Bronchial epithelial cell (primary cell): ENCODE results near the gene LAMA5. TPM values are rescaled to one million over a fixed set of nuclear protein-coding genes. Genes with fewer than 3 reads are reported as not detected.
A peak's percentile ranks its signal among the peaks of the same experiment; 100 is the strongest.

Experiments
- DNase-seq: peaks from one replicate; pipeline ENCODE4 v3.0.0-alpha.2; 2010; ENCODE audit warnings: low read depth
- FAIRE-seq: peaks from 2 replicates; lab custom pipeline; 2011; peaks lifted over from hg19 to GRCh38; lab: Jason Lieb, UNC
- H3K27me3 ChIP-seq: 2 replicates; pipeline ENCODE4 v1.5.1; 2011; ENCODE audit warnings: low read length; ENCODE audit not compliant: control insufficient read depth, insufficient read depth
- H3K36me3 ChIP-seq: 2 replicates; pipeline ENCODE4 v1.5.1; 2011; ENCODE audit warnings: low read length; ENCODE audit not compliant: control insufficient read depth, insufficient read depth
- H3K4me3 ChIP-seq: 2 replicates; pipeline ENCODE4 v1.5.1; 2011; ENCODE audit warnings: mild to moderate bottlenecking, low read depth, low read length, control low read depth
- CTCF ChIP-seq: IDR thresholded peaks from 2 replicates; pipeline ENCODE4 v1.5.1; 2011; ENCODE audit warnings: mild to moderate bottlenecking, moderate library complexity, low read length, control low read depth, inconsistent platforms; ENCODE audit not compliant: insufficient read depth, severe bottlenecking
- total RNA-seq: library from RNA; depleted of rRNA; stranded (reverse); fragments of >200 nt; gene quantifications from 2 replicates; pipeline ENCODE4 v1.2.1, GENCODE V29; 2014

LAMA5 gene
- total RNA-seq, 1 donor from 2014 or later = 61.6 TPM

GRCh38 chr20:62287759-62288534 lies 79.2 kb downstream of the LAMA5 start:
- Histone ChIP-seq H3K27me3 (no peaks in the 10 kb centered on the region), H3K4me3 (no peak overlapping the region), H3K36me3 (peaks cover 30% of the 10 kb centered on the region)
- no peak for FAIRE-seq
- no peak for TF ChIP-seq CTCF
- DNase-seq = peak; percentile 26

DNA sequence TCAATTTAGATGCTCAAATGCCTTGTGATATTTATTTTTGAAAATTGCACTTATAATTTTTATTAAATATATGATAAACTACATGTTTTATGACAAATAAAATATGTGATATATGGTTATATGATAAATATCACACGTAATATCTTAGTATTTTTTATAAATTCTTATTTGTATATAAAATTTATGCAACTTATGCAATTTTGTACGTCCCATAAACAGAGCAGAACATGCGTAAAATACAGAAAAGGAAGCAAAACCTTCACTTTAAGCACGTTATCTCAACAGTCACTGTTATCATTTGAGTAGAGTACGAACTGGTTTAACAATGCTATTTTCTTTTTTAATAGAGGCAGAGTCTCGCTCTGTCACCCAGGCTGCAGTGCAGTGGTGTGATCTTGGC lies 80.0 kb downstream of the LAMA5 start:
- H3K27me3 ChIP-seq = no peaks in the 10 kb centered on the region
- TF ChIP-seq CTCF = no peak
- H3K4me3 ChIP-seq = no peak overlapping the region
- no peak for DNase-seq
- FAIRE-seq = no peak
- peaks cover 32% of the 10 kb centered on the region for H3K36me3 ChIP-seq

DNA sequence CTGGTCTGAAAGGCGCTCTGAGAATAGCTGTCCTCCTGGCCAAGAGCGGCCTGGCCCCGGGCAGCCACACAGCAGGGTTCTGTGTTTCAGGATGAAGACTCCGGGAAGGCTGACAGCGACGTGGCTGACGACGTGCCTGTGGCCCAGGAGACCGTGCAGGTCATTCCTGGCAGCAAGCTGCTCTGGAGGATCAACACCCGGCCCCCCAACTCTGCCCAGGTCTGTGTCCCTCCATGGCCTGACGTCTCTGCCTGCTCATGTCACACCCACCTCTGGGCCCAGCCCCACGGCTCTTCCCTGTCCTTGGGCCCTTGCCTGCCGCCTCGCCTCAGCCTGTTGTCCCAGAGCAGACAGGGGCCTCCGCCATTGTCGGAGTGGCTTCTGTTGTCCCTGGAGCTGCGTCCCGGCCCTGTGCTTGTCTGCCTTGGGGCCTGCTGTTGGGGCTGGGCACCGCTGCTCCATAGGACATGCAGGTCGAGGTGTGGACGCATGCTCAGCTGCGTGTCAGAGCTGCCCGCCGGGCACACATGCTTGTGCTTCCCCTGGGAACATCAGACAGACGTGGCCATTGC lies 80.5 kb downstream of the LAMA5 start:
- DNase-seq = no peak
- Histone ChIP-seq H3K27me3 (no peaks in the 10 kb centered on the region), H3K36me3 (peaks cover 34% of the 10 kb centered on the region), H3K4me3 (no peak overlapping the region)
- no peak for TF ChIP-seq CTCF
- no peak for FAIRE-seq

DNA sequence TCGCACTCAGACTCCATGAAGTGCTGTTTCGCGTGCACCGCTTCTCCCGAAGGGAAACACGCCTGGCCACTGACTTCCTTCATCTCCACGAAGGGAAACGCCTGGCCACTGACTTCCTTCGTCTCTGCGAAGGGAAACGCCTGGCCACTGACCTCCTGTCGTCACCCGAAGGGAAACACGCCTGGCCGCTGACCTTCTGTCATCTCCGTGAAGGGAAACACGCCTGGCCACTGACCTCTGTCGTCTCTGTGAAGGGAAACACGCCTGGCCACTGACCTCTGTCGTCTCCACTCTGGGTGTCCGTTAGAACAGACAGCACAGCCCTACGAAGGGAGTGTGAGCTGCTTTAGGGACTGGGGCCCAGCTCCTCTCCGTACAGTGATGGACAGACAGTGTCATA lies 81.4 kb downstream of the LAMA5 start:
- no peak for TF ChIP-seq CTCF
- H3K27me3 ChIP-seq = no peaks in the 10 kb centered on the region
- no peak for DNase-seq
- FAIRE-seq = no peak
- no peak overlapping the region for H3K4me3 ChIP-seq
- peaks cover 35% of the 10 kb centered on the region for H3K36me3 ChIP-seq

- FAIRE-seq (no peak), DNase-seq (no peak)
- H3K4me3 ChIP-seq = no peak overlapping the region
- H3K36me3 ChIP-seq = peaks cover 40% of the 10 kb centered on the region
- no peak for TF ChIP-seq CTCF
- H3K27me3 ChIP-seq = no peaks in the 10 kb centered on the region
Observed at GRCh38 chr20:62285151-62285550, 82.0 kb downstream of the LAMA5 start.
